ENCODE data around the gene CREB3L2.
A peak's percentile ranks its signal among the peaks of the same experiment; 100 is the strongest.
"Not testable (repeated sequence)": the region's sequence is repeated elsewhere in the genome, so short reads cannot be mapped to it uniquely, and the experiment has no call there.

Gene CREB3L2

DNA sequence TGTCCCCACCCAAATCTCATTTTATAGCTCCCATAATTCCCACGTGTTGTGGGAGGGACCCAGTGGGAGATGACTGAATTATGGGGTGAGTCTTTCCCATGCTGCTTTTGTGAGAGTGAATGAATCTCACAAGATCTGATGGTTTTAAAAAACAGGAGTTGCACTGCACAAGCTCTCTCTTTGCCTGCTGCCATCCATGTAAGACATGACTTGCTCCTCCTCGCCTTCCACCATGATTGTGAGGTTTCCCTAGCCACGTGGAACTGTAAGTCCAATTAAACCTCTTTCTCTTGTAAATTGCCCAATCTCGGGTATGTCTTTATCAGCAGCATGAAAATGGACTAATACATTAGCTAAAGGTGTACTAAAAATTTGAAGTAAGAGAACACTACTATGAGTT lies 95.2 kb downstream of the CREB3L2 start:
- peaks cover 10% of the 10 kb centered on the region for H3K4me1 ChIP-seq (ENCODE audit: control insufficient read depth, insufficient read depth, low read length)
- not testable (repeated sequence) for H3K9ac ChIP-seq (ENCODE audit: low read length); H3K27me3 ChIP-seq (ENCODE audit: control insufficient read depth, insufficient read depth, low read length); H3K4me3 ChIP-seq (ENCODE audit: low read length); H3K27ac ChIP-seq (ENCODE audit: low read depth, low read length)
- peaks cover 21% of the 10 kb centered on the region for H3K36me3 ChIP-seq (ENCODE audit: control insufficient read depth, insufficient read depth, low read length)

DNA sequence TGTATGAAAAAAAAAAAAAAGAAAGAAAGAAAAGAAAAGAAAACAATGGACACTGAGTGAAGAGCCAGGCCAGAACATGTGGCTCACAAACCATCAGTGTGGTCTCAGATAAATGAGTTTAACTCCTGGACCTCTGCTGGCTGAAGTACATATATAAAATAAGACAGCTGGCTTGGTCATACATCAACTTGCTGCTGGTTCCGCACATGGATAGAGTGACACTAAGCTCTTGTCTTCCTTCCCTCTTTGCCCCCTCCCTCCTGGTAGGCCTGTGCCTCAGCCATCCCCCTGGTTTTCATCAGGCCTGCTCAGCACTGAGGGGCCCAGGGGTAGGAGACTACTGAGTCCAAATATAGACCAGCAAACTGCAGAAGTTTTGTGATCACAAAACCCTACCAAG lies 97.1 kb downstream of the CREB3L2 start:
- H3K4me3 ChIP-seq (ENCODE audit: low read length) = no peak overlapping the region
- no peak overlapping the region for H3K27ac ChIP-seq (ENCODE audit: low read depth, low read length)
- H3K36me3 ChIP-seq (ENCODE audit: control insufficient read depth, insufficient read depth, low read length) = peaks cover 27% of the 10 kb centered on the region
- peaks cover 14% of the 10 kb centered on the region for H3K4me1 ChIP-seq (ENCODE audit: control insufficient read depth, insufficient read depth, low read length)
- H3K27me3 ChIP-seq (ENCODE audit: control insufficient read depth, insufficient read depth, low read length) = no peaks in the 10 kb centered on the region
- no peak overlapping the region for H3K9ac ChIP-seq (ENCODE audit: low read length)

DNA sequence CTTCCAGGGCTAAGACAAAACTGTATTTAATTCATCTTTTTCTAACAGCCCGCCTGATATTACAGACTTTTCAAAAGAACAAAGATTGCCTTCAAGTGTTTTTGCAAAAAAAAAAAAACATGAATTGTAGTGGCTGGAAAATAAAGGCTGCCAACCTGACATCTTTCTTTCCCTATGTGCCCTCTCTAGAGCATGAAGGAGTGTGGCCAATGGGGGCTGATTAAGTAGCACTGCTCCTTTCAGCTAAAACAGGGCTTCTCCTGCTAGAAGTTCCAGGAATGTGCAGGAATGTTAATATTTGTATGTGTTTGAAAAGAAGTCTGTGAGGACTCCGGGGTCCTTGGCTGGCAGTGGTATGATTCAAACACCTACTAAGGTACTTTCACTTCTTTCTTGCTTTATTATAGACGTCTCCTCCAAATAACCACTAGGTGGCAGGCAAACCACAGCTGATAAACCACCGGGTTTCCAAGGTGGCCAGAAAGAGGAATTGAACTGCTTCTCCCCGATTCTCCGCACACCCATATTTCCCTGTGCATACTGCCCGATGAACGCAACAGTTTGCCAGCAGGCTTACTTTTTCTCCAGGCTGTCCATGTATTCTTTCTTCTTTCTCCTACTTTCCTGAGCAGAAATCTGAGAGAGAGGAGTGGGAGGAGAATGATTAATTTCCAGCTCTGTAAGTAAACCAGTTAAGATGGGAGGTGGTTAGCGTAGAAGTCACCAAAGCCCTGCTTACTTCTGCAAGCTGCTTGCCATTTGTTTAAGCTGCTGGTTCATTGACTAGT lies 98.3 kb downstream of the CREB3L2 start:
- H3K27ac ChIP-seq (ENCODE audit: low read depth, low read length) = no peak overlapping the region
- peaks cover 14% of the 10 kb centered on the region for H3K4me1 ChIP-seq (ENCODE audit: control insufficient read depth, insufficient read depth, low read length)
- H3K9ac ChIP-seq (ENCODE audit: low read length) = no peak overlapping the region
- peaks cover 23% of the 10 kb centered on the region for H3K36me3 ChIP-seq (ENCODE audit: control insufficient read depth, insufficient read depth, low read length)
- no peaks in the 10 kb centered on the region for H3K27me3 ChIP-seq (ENCODE audit: control insufficient read depth, insufficient read depth, low read length)
- no peak overlapping the region for H3K4me3 ChIP-seq (ENCODE audit: low read length)

DNA sequence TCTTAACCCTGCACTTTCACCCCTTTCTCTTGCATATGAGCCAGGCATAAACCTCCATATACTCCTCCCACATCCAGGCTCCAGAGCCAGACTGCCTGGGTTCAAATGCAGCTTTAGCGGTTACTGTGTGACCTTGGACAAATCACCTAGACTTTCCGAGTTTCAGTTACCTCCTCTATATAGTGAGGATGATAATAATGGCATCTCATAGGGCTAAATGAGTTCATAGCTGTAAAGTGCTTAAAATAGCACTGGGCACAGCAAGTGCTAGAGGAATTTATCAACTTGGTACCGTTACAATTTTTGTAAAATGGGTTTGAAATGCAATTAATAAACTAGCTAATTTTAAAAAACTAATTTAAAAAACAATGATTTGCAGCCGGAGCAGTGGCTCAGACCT lies 101.7 kb downstream of the CREB3L2 start:
- Histone ChIP-seq H3K27ac (ENCODE audit: low read depth, low read length) (no peak overlapping the region), H3K9ac (ENCODE audit: low read length) (no peak overlapping the region), H3K4me3 (ENCODE audit: low read length) (no peak overlapping the region), H3K27me3 (ENCODE audit: control insufficient read depth, insufficient read depth, low read length) (no peaks in the 10 kb centered on the region), H3K4me1 (ENCODE audit: control insufficient read depth, insufficient read depth, low read length) (peaks cover 14% of the 10 kb centered on the region), H3K36me3 (ENCODE audit: control insufficient read depth, insufficient read depth, low read length) (peaks cover 16% of the 10 kb centered on the region)

DNA sequence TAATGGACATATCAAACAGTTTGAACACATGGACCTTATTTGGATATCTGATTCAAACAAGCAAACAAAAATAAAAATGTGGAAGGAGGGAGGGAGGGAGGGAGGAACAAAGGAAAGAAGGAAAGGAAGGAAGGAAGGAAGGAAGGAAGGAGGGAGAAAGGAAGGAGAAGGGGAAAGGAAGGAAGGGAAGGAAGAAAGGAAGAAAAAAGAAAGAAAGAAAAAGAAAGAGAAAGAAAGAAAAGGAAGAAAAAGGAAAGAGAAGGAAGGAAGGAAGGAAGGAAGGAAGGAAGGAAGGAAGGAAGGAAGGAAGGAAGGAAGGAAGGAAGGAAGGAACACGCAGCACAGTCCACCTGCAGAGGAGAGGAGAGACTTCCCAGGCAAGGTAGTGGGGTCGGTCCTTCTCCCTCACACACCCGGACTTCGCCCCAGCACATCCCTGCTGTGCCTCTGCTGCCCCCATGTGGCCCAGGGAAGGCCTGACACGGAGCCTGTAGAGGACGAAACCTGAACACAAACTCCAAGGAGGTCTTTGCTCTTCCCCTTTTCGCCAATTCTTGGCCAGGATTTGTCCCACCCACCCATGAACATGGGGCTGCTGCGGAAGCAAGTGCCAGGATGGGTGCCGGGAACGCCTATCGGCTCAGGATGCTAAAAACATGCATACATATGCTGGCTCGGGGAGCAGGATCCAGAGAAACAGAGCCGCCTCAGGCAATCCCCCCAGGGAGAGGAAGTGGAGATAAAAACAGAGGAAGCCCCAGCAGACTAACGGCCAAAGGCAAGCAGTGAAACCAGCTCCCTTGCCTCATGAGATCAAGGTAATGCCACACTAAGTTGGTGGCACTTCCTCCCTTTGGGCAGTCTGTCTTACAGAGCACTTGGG lies 102.8 kb downstream of the CREB3L2 start:
- peaks cover 14% of the 10 kb centered on the region for H3K4me1 ChIP-seq (ENCODE audit: control insufficient read depth, insufficient read depth, low read length)
- H3K27ac ChIP-seq (ENCODE audit: low read depth, low read length) = no peak overlapping the region
- H3K9ac ChIP-seq (ENCODE audit: low read length) = no peak overlapping the region
- H3K4me3 ChIP-seq (ENCODE audit: low read length) = peak overlapping the region; percentile 25
- peaks cover 17% of the 10 kb centered on the region for H3K36me3 ChIP-seq (ENCODE audit: control insufficient read depth, insufficient read depth, low read length)
- H3K27me3 ChIP-seq (ENCODE audit: control insufficient read depth, insufficient read depth, low read length) = no peaks in the 10 kb centered on the region

DNA sequence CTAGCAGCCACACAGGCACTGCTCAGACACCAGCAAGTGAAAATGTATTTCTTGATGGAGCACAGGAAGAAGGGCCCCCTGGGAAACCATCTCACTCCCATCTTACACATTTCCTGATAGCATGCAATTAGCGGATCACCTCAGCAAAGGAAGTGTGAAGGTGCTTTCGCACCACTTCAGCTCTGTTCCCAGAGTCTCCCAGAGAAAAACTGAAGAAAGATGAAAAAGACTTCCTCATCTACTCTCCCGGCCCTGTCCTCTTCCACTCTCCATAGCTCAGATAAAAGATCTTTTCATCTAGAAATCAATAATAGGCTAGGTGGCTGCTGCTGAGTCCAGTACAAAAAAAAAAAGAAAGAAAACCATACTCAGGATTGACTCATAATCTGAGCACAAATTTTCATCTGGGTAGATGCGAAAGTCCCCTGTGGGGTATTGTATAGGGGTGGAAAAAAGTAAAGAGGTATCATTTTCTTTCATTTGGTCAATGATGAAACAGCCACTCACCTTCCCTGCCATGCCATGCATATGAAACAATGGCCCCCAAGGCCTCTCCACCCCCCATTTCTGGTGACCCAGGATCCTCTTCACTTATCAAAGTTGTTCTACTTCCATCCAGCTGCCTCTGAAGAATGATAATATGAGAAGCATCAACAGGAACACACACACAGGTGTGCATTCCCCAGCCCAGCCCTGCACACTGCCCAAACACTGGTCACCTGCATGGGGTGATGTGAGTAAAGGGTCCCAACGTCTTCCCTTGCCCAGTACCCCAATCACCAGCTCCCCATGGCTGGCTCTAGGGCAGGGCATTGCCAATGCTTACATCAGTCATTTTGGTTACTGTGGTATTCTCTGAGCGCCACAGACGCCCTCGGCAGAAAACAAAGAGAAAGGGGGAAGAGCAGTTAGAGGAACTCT lies 106.3 kb downstream of the CREB3L2 start:
- peaks cover 11% of the 10 kb centered on the region for H3K36me3 ChIP-seq (ENCODE audit: control insufficient read depth, insufficient read depth, low read length)
- H3K9ac ChIP-seq (ENCODE audit: low read length) = no peak overlapping the region
- no peak overlapping the region for H3K4me3 ChIP-seq (ENCODE audit: low read length)
- no peak overlapping the region for H3K27ac ChIP-seq (ENCODE audit: low read depth, low read length)
- H3K4me1 ChIP-seq (ENCODE audit: control insufficient read depth, insufficient read depth, low read length) = peaks cover 10% of the 10 kb centered on the region
- H3K27me3 ChIP-seq (ENCODE audit: control insufficient read depth, insufficient read depth, low read length) = no peaks in the 10 kb centered on the region

DNA sequence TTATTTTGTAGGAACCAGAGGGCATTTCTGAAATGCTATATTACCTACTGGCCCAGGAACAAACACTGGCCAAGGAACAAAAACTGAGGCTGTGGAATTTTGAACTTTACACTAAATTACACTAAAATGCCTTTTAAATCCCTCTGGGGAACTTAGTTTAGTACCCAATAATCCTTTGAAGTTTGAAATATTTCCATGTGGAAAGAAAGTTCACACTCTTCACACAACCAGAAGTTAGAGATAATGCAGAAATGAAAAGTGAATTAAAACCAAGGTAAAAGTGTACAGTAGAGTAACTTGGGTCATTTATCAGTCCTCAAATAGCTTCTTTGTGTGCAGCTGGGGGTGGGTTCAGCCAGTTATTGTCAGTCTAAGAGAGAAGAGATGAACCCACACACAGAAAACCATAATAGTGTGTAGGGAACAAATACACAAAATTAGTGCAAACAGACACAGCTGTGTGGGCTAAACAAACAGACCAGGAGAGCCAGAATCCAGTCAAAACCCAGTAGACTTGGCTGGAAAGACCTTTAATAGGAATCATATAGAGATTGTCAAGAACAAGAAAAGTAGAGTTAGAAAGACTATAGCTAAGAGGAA lies 108.6 kb downstream of the CREB3L2 start:
- no peaks in the 10 kb centered on the region for H3K27me3 ChIP-seq (ENCODE audit: control insufficient read depth, insufficient read depth, low read length)
- H3K9ac ChIP-seq (ENCODE audit: low read length) = no peak overlapping the region
- H3K36me3 ChIP-seq (ENCODE audit: control insufficient read depth, insufficient read depth, low read length) = peaks cover 7% of the 10 kb centered on the region
- peaks cover 3% of the 10 kb centered on the region for H3K4me1 ChIP-seq (ENCODE audit: control insufficient read depth, insufficient read depth, low read length)
- no peak overlapping the region for H3K4me3 ChIP-seq (ENCODE audit: low read length)
- H3K27ac ChIP-seq (ENCODE audit: low read depth, low read length) = no peak overlapping the region

DNA sequence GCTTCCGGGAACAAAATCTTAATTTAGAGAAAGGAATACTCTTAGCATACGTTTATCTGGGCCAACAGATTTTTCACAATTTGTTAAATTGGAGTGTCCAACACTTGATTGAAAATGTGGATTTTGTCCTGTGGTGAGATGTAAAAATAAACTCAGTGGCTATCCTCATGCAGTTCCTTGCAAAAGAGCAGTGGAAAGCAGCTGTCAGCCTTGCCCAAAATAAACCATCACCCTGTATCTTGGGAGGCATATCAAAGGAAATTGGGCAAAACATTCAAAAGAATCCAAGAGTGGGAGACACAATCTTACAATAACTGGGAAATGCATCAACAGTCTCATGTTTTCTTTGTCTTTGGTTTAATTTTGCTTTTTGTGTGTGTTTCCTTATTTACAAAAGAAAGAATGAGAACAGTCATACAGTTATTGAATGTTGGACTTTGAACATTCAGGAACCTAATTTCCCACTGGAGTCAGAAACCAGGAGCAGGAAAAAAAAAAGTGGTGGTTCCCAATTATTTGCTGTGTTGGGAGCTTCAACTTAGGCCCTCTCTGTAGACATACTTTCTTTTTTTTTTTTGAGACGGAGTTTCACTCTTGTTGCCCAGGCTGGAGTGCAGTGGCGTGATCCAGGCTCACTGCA lies 110.8 kb downstream of the CREB3L2 start:
- Histone ChIP-seq H3K4me1 (ENCODE audit: control insufficient read depth, insufficient read depth, low read length) (peaks cover 13% of the 10 kb centered on the region), H3K36me3 (ENCODE audit: control insufficient read depth, insufficient read depth, low read length) (peaks cover 3% of the 10 kb centered on the region), H3K27me3 (ENCODE audit: control insufficient read depth, insufficient read depth, low read length) (no peaks in the 10 kb centered on the region), H3K27ac (ENCODE audit: low read depth, low read length) (no peak overlapping the region), H3K4me3 (ENCODE audit: low read length) (no peak overlapping the region), H3K9ac (ENCODE audit: low read length) (no peak overlapping the region)

DNA sequence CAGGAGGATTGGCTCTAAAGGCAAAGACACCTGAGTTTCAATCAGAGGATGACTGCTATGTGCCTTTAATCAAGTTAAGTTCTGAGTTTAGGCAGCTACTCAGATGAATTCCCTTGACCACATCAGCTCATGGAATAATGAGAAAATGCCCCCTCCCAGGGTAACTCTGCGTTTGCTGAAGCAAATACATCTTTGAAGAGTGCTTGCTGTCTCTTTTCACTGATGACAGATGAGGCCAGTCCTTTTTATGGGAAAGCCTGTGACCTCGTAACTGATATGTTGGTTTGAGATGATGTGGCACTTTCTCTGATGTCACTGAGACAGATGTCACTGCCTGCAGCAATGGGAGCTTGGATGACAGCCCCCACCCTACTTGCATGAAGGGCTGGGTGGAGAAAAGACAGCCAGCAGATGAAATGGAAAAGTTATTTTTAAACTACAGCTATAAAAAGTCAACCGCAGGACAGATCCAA lies 111.4 kb downstream of the CREB3L2 start:
- Histone ChIP-seq H3K4me1 (ENCODE audit: control insufficient read depth, insufficient read depth, low read length) (peaks cover 19% of the 10 kb centered on the region), H3K36me3 (ENCODE audit: control insufficient read depth, insufficient read depth, low read length) (peaks cover 3% of the 10 kb centered on the region), H3K27me3 (ENCODE audit: control insufficient read depth, insufficient read depth, low read length) (no peaks in the 10 kb centered on the region), H3K27ac (ENCODE audit: low read depth, low read length) (no peak overlapping the region), H3K9ac (ENCODE audit: low read length) (no peak overlapping the region), H3K4me3 (ENCODE audit: low read length) (no peak overlapping the region)

DNA sequence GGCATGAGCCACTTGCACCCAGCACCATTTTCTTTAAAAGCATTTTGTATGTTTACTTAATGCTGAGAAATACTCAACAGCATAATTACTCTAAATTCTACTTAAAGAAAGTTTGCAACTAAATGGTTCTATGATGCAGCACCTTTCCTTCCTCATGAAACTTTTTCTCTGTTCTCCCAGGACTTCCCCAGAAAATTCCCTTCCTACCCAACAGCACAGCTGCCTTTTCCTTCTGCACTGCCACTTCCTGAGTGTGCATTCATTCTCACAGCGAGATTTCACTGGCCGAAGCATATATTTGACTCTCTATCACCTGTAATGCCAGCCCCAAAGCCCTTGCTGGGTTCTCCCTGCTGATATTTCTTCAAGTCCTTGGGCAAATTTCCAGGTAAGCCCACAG lies 113.6 kb downstream of the CREB3L2 start:
- peaks cover 12% of the 10 kb centered on the region for H3K36me3 ChIP-seq (ENCODE audit: control insufficient read depth, insufficient read depth, low read length)
- H3K4me1 ChIP-seq (ENCODE audit: control insufficient read depth, insufficient read depth, low read length) = peaks cover 19% of the 10 kb centered on the region

DNA sequence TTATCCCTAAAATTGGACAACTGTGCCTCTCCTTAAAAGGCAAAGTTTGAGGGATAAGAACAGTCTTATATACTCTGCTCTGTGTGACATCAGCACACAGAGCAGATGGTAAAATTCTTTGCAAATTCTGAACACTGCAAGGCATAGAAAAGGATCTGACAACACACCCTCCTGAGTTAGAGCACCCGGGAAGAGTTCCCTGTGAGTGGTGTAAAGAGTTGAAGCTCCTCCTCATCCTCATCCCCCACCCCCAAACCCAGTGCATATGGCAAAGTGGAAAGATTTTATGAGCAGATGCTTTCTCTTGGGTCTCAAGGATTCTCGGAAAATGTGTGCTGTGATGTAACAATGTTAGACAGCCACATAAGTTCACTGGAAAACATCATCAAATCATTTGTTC lies 115.1 kb downstream of the CREB3L2 start:
- peaks cover 19% of the 10 kb centered on the region for H3K4me1 ChIP-seq (ENCODE audit: control insufficient read depth, insufficient read depth, low read length)
- H3K27ac ChIP-seq (ENCODE audit: low read depth, low read length) = peak overlapping the region; percentile 68
- H3K4me3 ChIP-seq (ENCODE audit: low read length) = no peak overlapping the region
- H3K36me3 ChIP-seq (ENCODE audit: control insufficient read depth, insufficient read depth, low read length) = peaks cover 22% of the 10 kb centered on the region
- H3K27me3 ChIP-seq (ENCODE audit: control insufficient read depth, insufficient read depth, low read length) = no peaks in the 10 kb centered on the region
- no peak overlapping the region for H3K9ac ChIP-seq (ENCODE audit: low read length)

More for the DNA sequence above, 113.6 kb downstream of the CREB3L2 start:
- H3K27ac ChIP-seq (ENCODE audit: low read depth, low read length) = no peak overlapping the region
- no peak overlapping the region for H3K4me3 ChIP-seq (ENCODE audit: low read length)
- no peaks in the 10 kb centered on the region for H3K27me3 ChIP-seq (ENCODE audit: control insufficient read depth, insufficient read depth, low read length)
- no peak overlapping the region for H3K9ac ChIP-seq (ENCODE audit: low read length)

Data from rectal smooth muscle tissue (tissue), 1 donor.